Stomach (tissue), 4 donors: ENCODE results near the gene CLDN7.

Experiments used
- EP300 ChIP-seq: sonication (generic); formaldehyde crosslinking; IDR thresholded peaks from one replicate; pipeline ENCODE4 v1.6.1; 2017; ENCODE audit warnings: antibody characterized with exemption
- POLR2A ChIP-seq, 4 donors: fragments of 450-650 bp; IDR thresholded peaks; one replicate each; pipeline ENCODE4 v1.6.1; 2016; ENCODE audit warnings: antibody characterized with exemption in 4 of 4, control low read depth in 2 of 4, mild to moderate bottlenecking in 1 of 4, moderate library complexity in 1 of 4
- POLR2AphosphoS5 ChIP-seq, 3 donors: sonication (generic); formaldehyde crosslinking; IDR thresholded peaks; one replicate each; pipeline ENCODE4 v1.6.1; 2016; ENCODE audit warnings: antibody characterized with exemption in 3 of 3
- TF ChIP-seq, protein P1 (sequence below), 7 experiments: fragments of 450-650 bp in 4 of 7; fragments of 200-600 bp in 3 of 7; sonication (generic) in 3 of 7; IDR thresholded peaks; one replicate each; pipeline ENCODE4 v1.5.1; 2016 to 2019; ENCODE audit warnings: antibody characterized with exemption in 7 of 7, control low read depth in 2 of 7, mild to moderate bottlenecking in 1 of 7

DNA sequence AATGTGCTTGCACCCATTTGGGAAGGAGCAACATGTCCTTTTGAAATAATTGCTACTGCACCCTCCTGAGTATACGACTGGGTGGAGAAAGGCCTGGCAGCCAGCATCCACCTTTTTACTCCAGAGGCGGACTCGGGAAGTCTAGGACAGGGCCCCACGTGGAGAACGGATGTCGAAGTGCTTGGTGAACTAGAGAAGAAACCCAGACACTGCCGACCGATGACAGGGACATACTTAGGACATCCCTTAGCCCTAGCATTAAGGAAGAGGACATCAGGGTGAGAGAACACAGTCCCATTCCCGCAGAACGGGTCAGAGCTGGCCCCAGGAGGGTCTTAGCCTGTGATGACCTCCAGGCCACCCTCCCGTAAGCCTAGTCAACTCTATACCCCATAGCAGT lies 28.4 kb upstream of the CLDN7 start:
- TF ChIP-seq POLR2A (IDR thresholded peaks at IDR 0.05) (no peak), POLR2AphosphoS5 (IDR thresholded peaks at IDR 0.05) (no peak), EP300 (no peak)
- TF ChIP-seq, protein P1, sequence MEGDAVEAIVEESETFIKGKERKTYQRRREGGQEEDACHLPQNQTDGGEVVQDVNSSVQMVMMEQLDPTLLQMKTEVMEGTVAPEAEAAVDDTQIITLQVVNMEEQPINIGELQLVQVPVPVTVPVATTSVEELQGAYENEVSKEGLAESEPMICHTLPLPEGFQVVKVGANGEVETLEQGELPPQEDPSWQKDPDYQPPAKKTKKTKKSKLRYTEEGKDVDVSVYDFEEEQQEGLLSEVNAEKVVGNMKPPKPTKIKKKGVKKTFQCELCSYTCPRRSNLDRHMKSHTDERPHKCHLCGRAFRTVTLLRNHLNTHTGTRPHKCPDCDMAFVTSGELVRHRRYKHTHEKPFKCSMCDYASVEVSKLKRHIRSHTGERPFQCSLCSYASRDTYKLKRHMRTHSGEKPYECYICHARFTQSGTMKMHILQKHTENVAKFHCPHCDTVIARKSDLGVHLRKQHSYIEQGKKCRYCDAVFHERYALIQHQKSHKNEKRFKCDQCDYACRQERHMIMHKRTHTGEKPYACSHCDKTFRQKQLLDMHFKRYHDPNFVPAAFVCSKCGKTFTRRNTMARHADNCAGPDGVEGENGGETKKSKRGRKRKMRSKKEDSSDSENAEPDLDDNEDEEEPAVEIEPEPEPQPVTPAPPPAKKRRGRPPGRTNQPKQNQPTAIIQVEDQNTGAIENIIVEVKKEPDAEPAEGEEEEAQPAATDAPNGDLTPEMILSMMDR (IDR thresholded peaks at IDR 0.05) = no peak
